Stimulated activated CD8-positive, alpha-beta memory T cell treated with anti-CD3 and anti-CD28 coated beads, Interleukin-15, amount 100 ng/mL, for 4 hours (primary cell): ENCODE results near the gene MEAF6.
A peak's percentile ranks its signal among the peaks of the same experiment; 100 is the strongest.

ENCODE experiments used
- DNase-seq, 2 donors: peaks; one replicate each; pipeline ENCODE4 v3.0.0-alpha.2; 2020; ENCODE audit warnings: low read depth in 2 of 2

The MEAF6 gene

DNA sequence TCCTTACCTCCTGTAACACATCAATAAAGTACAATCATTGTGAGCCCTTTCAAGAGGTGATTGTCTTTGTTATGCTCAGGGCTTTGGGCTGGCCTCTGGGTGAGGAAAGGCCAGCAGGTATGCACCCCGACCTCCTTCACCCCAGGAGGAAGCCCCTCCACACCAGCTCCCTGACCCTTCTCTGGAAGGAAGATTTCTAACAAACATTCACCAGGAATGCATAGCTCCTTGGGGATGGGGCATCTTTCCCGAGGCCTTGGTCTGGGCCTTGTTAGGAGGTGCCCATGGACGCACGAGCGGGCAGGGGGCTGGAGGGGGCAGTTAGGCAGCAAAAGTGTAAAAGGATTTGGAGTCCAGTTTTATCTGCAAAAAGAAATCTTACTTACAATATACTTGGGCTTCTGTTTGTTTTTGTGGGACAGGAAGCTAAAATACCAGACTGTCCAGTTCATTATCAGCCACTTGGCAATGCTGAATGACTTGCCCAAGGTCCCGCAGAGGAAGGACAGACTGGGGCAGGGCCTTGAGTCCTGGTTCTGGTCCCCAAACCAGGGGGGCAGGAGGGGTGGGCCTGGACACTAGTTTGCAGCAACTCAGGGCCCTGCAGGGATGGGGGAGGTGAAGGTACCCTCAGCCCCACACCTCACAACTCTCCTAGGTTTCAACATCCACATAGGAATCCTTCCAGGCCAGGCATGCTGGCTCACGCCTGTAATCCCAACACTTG, 30.1 kb downstream of the MEAF6 start:
- no peak for DNase-seq

- no peak for DNase-seq
These were observed 30.8 kb downstream of the MEAF6 start for GRCh38 chr1:37483785-37484184.

GRCh38 chr1:37482796-37483744, 31.5 kb downstream of the MEAF6 start:
- DNase-seq: no peak

DNA sequence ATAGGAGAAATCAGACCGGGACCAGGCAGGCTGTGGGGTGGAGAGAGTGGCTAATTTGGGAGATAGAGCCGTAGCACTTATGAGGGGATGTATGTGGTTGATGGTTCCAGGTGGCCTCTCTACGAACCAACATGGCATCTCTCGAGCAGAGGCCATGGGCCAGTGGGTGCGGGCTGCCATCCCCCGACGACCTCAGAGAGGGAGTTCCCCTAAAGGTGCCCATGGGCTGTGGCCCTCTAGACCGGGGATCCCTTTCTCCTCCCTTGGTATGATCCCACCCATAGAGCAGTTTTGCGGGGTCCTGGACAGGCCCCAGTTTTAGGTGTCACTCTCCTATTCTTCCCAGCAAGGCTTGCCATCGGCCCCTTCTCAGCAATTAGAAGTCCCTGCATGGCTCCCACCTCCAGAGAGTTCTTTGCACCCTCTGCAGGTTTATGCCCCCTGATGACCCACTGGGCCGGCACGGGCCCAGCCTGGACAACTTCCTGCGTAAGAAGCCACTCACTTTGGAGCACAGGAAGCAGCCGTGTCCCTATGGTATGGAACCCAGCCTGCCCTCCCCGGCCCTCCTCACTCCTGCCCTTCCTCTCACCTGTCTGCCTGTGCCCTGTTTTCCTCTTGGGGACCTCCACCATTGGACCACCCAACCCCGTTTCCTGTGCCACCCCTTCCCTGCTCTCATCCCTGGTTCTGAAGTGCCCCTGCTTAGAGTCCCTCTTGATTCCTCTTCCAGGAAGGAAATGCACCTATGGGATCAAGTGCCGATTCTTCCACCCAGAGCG, 32.4 kb downstream of the MEAF6 start:
- DNase-seq: no peak

DNA sequence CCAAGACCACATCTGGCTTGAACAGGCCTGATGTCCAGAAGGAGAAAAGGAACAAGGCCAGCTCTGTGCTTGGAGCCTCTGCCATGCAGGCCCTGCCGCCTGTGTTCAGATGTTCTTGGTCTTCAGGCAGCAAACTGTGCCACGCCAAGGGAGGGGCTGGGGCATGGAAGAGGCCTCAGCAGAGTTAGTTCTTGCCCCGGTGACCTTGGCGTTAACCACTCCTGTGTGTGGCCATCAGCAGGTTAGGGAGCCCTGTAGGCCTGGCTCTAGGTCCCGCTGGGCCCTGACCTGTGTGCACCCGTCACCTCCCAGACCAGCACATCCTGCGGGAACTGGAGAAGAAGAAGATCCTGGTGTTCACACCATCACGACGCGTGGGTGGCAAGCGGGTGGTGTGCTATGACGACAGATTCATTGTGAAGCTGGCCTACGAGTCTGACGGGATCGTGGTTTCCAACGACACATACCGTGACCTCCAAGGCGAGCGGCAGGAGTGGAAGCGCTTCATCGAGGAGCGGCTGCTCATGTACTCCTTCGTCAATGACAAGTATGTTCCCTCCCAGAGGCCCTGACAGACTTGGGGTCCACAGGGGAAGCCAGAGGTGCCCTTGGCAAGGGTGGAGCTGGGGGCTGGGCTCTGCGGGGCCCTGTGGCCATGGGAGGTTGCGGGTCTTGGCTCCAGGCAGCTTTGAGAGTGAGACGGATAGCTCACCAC, 33.1 kb downstream of the MEAF6 start:
- DNase-seq: no peak

GRCh38 chr1:37480581-37481288, 33.8 kb downstream of the MEAF6 start:
- DNase-seq: no peak

GRCh38 chr1:37480125-37480466, 34.5 kb downstream of the MEAF6 start:
- DNase-seq: no peak

DNA sequence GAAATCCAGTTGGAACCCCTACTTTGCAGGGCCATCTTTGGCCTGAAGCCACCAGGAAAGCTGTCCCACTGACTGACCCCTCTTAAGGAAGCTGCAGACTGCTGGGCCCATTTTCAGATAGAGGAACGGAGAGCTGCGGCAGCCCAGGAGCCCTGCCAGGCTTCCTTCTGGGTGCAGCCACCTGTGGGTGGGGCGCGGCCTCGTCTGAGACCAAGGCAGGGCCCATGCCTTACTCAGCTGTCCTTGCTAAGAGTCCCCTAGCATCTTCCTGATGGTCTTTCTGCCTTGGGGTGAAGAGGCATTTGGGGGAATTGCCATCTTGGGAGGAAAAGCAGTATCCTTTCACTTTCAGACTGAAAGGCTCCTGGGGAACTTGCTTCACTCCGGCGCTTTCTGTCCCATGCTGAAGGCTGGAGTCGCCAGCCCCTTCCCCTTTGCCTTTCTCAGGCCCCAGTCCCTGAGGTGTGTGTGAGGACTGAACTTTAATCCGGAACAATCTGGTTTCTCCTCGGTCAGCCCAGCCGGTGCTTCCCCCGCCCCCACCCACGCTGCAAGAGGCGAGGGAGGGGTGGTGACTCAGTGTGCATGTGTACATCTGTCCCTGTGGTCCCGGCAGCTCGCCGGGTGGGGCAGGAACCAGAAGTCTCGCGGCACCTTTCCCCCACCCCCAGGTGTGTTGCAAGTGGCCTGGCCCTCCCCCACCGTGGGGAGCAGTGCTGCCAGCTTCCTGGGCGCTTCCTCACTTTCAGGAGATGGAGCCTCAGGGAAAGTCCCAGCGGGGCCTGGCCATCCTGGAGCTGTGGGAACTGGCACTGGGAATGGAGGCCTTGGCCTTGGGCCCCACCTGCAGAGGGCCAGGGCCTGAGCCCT, 35.1 kb downstream of the MEAF6 start:
- peak; percentile 88 to 93 for DNase-seq

DNA sequence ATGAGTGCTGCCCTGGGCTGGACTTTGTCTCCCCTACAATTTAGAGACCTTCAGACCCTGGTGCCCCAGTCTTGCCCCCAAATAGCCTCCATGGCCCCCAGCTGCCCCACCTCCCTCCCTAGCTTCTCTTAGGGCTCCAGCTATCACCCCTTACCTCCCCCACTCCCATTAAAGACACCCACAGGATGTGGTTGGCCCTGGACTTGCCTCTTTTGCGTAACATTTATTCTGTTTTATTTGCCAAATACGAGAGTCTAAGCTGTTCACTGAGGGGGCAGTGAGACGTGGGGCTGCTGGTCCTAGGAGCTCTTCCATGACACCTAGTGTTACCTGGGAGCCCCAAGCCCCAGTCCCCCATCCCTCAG, 35.7 kb downstream of the MEAF6 start:
- no peak for DNase-seq

- DNase-seq: peak in 1 of 2 donors; percentile 56
These were observed 36.1 kb downstream of the MEAF6 start for GRCh38 chr1:37478451-37478881.

DNA sequence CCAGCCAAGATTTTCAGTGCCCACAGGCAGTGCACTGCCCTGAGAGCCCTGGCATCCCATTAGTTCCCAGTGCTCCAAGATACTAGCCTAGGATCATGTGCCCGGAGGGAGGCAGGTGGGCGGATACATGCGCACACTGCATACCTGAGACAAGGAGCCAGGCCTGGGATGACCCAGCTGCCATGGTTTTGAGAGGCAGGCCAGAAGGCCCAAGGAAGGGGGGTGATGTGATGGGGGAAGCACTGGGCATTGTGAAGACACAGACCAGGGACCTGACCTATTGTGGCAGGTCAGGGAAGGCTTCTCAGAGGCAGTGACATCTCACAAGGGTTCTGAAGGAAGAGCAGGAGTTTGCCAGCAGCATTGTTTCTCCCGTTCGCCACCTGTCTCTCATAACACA, 36.6 kb downstream of the MEAF6 start:
- DNase-seq: no peak

GRCh38 chr1:37477198-37477931, 37.2 kb downstream of the MEAF6 start:
- peak; percentile 80 to 89 for DNase-seq

DNA sequence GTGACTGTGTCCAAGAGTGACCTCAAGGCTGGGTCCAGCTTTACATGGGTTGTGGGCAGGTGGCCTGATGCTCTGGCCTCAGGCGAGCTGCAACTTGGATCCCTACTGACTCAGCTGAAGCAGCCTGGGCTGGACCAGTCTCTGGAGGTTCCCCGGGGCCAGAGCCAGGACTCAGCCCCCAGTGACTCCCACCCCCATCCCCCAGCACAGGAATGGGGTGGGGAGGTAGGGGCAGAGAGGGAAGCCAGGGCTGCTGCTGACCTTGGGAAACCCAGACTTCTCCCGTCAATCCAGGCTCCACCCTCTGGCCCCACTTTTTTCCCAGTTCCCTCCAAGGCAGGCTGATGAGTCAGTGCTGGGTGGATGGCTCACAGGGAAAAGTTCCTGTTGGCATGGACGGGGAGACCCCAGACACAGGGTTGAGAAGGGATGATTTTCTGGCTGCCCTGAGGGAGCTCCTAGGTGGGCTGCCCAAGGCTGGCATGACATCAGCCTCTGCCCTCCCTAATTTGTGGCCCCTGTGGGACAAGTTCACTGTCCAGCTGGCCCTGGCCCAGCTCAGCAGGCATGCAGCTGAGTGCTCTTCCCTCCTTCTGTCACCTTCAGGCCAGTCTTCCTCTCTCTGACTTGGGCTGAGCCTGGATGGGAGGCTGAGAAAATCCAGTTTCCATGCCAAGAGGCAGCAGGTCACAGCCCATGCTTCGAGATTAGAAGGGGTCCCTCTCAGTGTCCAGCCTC, 37.9 kb downstream of the MEAF6 start:
- no peak for DNase-seq

- DNase-seq: no peak
These were observed 38.5 kb downstream of the MEAF6 start for GRCh38 chr1:37476087-37476452.

GRCh38 chr1:37475380-37476086, 39.0 kb downstream of the MEAF6 start:
- no peak for DNase-seq

- DNase-seq: no peak
These were observed 39.7 kb downstream of the MEAF6 start for GRCh38 chr1:37474697-37475379.

DNA sequence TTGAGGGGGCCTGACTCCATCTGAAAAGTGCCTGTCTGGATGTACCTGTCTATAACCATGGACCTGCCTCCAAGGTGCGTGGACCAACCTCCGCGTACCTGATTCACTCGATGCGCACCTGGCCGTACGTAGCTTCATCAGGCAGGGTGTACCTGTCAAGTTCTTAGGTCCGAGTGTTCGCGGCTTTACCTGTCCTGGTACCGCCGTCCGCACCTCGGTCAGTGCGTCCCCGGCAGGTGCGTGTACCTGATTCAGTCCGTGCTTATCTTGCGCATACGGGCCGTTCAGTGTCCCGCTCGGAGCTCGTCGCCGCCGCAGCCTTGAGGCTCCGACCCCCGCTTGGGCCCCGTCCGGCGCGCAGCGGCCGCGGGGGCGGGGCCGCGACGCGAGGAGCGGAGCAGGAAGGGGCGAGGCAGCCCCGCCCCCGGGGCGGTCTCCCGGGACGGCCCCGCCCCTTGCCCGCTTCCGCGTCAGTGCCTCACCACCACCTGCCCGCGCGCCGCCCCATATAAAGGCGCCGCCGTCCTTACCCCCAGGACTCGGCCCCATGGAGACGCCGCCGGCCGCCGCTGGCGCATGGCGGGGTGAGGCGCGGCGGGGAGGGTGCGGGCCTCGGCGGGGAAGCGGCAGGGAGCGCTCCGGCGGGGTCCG, 40.4 kb downstream of the MEAF6 start, which contains the start of gene ZC3H12A:
TSS of gene ZC3H12A (plus strand) at position 535 of the 651 bp plus-strand sequence. CDS start 917 bp downstream, outside the sequence.
- peak; percentile 79 to 87 for DNase-seq
